Neural progenitor cell (in vitro differentiated cells): ENCODE results near the gene INPP5J. TPM values are rescaled to one million over a fixed set of nuclear protein-coding genes. Genes with fewer than 3 reads are reported as not detected.

Experiments used
- DNase-seq: peaks from one replicate; pipeline ENCODE4 v3.0.0-alpha.2; 2016; ENCODE audit warnings: low spot score
- H2AFZ ChIP-seq: fragments of 200-600 bp; sonication (generic); replicated peaks from 2 replicates; pipeline ENCODE4 v1.6.1; 2016; ENCODE audit warnings: antibody characterized with exemption
- H3F3A ChIP-seq: fragments of 200-600 bp; sonication (generic); 2 replicates; pipeline ENCODE4 v1.6.1; 2016; ENCODE audit warnings: antibody characterized with exemption, low read depth
- H3K27ac ChIP-seq: fragments of 200-600 bp; sonication (generic); 2 replicates; pipeline ENCODE4 v1.5.1; 2016; ENCODE audit warnings: mild to moderate bottlenecking
- H3K27me3 ChIP-seq: fragments of 200-600 bp; sonication (generic); 2 replicates; pipeline ENCODE4 v1.6.1; 2016; ENCODE audit warnings: mild to moderate bottlenecking, moderate library complexity
- H3K36me3 ChIP-seq: fragments of 200-600 bp; sonication (generic); 2 replicates; pipeline ENCODE4 v1.5.1; 2016
- H3K4me1 ChIP-seq: fragments of 200-600 bp; sonication (generic); 2 replicates; pipeline ENCODE4 v1.6.1; 2016; ENCODE audit warnings: mixed run types
- H3K4me2 ChIP-seq: fragments of 200-600 bp; sonication (generic); 2 replicates; pipeline ENCODE4 v1.6.1; 2016
- H3K4me3 ChIP-seq: fragments of 200-600 bp; sonication (generic); 2 replicates; pipeline ENCODE4 v1.5.1; 2016
- H3K79me2 ChIP-seq: fragments of 200-600 bp; sonication (generic); 2 replicates; pipeline ENCODE4 v1.6.1; 2016; ENCODE audit warnings: low read depth
- H3K9ac ChIP-seq: fragments of 200-600 bp; sonication (generic); 2 replicates; pipeline ENCODE4 v1.6.1; 2016
- H3K9me3 ChIP-seq: fragments of 200-600 bp; sonication (generic); 2 replicates; pipeline ENCODE4 v1.5.1; 2016; ENCODE audit warnings: low read depth
- H4K20me1 ChIP-seq: fragments of 200-600 bp; sonication (generic); 2 replicates; pipeline ENCODE4 v1.6.1; 2016; ENCODE audit warnings: low read depth
- H3K27ac Mint-ChIP-seq: 3 replicates; pipeline ENCODE4 v1.8.0; 2021; ENCODE audit warnings: mixed read lengths
- H3K27me3 Mint-ChIP-seq: 2 replicates; pipeline ENCODE4 v1.8.0; 2022; ENCODE audit warnings: low read depth, mild to moderate bottlenecking, inconsistent platforms, moderate library complexity, mixed read lengths; ENCODE audit not compliant: insufficient read depth
- H3K36me3 Mint-ChIP-seq: 3 replicates; pipeline ENCODE4 v1.8.0; 2021; ENCODE audit warnings: mixed read lengths
- H3K4me1 Mint-ChIP-seq: 3 replicates; pipeline ENCODE4 v1.8.0; 2021; ENCODE audit warnings: mixed read lengths
- H3K4me3 Mint-ChIP-seq: 3 replicates; pipeline ENCODE4 v1.8.0; 2021; ENCODE audit warnings: mild to moderate bottlenecking, moderate library complexity, mixed read lengths
- H3K9me3 Mint-ChIP-seq: 3 replicates; pipeline ENCODE4 v1.8.0; 2020; ENCODE audit warnings: mixed read lengths
- CTCF ChIP-seq: fragments of 200-600 bp; sonication (generic); IDR thresholded peaks from 2 replicates; pipeline ENCODE4 v1.5.1; 2017; ENCODE audit warnings: antibody characterized with exemption, mild to moderate bottlenecking
- EZH2 ChIP-seq: fragments of 200-600 bp; sonication (generic); IDR thresholded peaks from 2 replicates; pipeline ENCODE4 v1.6.1; 2017; ENCODE audit warnings: antibody characterized with exemption, mild to moderate bottlenecking, moderate library complexity
- EZH2phosphoT487 ChIP-seq: fragments of 200-600 bp; sonication (generic); IDR thresholded peaks from 2 replicates; pipeline ENCODE4 v1.6.1; 2017; ENCODE audit warnings: antibody characterized with exemption
- total RNA-seq: library from RNA; depleted of rRNA; stranded (reverse); fragments of >200 nt; gene quantifications from 2 replicates; pipeline ENCODE4 v1.2.3, GENCODE V29; 2015; ENCODE audit warnings: low replicate concordance

The INPP5J gene
- total RNA-seq, 1 donor from 2014 or later: 1.5 TPM

DNA sequence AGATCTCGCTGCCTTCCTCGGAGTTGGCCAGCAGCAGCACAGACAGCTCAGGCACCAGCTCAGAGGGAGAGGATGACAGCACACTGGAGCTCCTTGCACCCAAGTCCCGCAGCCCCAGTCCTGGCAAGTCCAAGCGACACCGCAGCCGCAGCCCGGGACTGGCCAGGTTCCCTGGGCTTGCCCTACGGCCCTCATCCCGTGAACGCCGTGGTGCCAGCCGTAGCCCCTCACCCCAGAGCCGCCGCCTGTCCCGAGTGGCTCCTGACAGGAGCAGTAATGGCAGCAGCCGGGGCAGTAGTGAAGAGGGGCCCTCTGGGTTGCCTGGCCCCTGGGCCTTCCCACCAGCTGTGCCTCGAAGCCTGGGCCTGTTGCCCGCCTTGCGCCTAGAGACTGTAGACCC lies 11.1 kb downstream of the INPP5J start:
- no peak overlapping the region for H3K27ac Mint-ChIP-seq
- no peaks in the 10 kb centered on the region for H3K9me3 ChIP-seq

GRCh38 chr22:31134688-31135087 lies 11.9 kb downstream of the INPP5J start:
- Mint-ChIP-seq H3K9me3 (no peaks in the 10 kb centered on the region), H3K36me3 (peaks cover 7% of the 10 kb centered on the region), H3K4me3 (no peak overlapping the region), H3K4me1 (peaks cover 19% of the 10 kb centered on the region), H3K27me3 (peaks cover 8% of the 10 kb centered on the region), H3K27ac (no peak overlapping the region)
- no peak overlapping the region for H2AFZ ChIP-seq
- H3K9me3 ChIP-seq: no peaks in the 10 kb centered on the region
- H3K27me3 ChIP-seq: peaks cover 5% of the 10 kb centered on the region
- H3K4me1 ChIP-seq: peaks cover 4% of the 10 kb centered on the region
- H3F3A ChIP-seq: no peaks in the 10 kb centered on the region
- H3K79me2 ChIP-seq: no peaks in the 10 kb centered on the region
- TF ChIP-seq EZH2: no peak
- no peak for TF ChIP-seq EZH2phosphoT487
- no peak for TF ChIP-seq CTCF
- no peaks in the 10 kb centered on the region for H3K36me3 ChIP-seq
- H3K27ac ChIP-seq: no peak overlapping the region
- no peak for DNase-seq
- H3K4me3 ChIP-seq: no peak overlapping the region
- H3K9ac ChIP-seq: no peak overlapping the region
- no peaks in the 10 kb centered on the region for H4K20me1 ChIP-seq
- H3K4me2 ChIP-seq: no peak overlapping the region

More for the DNA sequence above, 11.1 kb downstream of the INPP5J start:
- H3K27me3 Mint-ChIP-seq: peaks cover 6% of the 10 kb centered on the region
- Histone ChIP-seq H3F3A (no peaks in the 10 kb centered on the region), H3K79me2 (no peaks in the 10 kb centered on the region), H3K9ac (no peak overlapping the region), H3K36me3 (no peaks in the 10 kb centered on the region), H4K20me1 (no peaks in the 10 kb centered on the region), H3K27me3 (no peaks in the 10 kb centered on the region), H3K4me1 (no peaks in the 10 kb centered on the region), H3K27ac (no peak overlapping the region), H3K4me2 (no peak overlapping the region), H3K4me3 (no peak overlapping the region), H2AFZ (no peak overlapping the region)
- H3K4me1 Mint-ChIP-seq: peaks cover 12% of the 10 kb centered on the region
- H3K4me3 Mint-ChIP-seq: no peak overlapping the region
- DNase-seq: no peak
- no peaks in the 10 kb centered on the region for H3K9me3 Mint-ChIP-seq
- peaks cover 7% of the 10 kb centered on the region for H3K36me3 Mint-ChIP-seq
- no peak for TF ChIP-seq EZH2phosphoT487
- no peak for TF ChIP-seq CTCF
- TF ChIP-seq EZH2: no peak

DNA sequence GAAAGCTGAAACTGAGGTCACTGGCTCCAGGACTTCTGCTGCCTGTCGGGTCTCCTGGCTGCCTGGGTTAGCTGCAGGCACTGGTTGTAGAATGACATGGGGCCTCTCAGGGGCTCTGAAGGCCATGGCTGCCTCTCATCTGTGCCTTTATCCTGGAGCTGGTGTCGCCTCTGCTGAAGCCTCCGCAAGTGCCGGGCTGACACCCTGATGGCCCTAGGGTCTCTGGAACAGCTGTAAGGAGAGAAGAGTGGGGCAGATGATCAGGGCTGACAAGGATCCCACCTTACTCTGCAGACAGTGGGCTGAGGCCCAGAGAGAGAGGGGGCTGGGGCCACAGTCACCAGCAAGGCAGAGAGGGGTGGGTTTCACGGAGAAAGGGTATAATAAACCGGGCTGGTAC lies 12.9 kb downstream of the INPP5J start:
- no peak for DNase-seq
- peaks cover 21% of the 10 kb centered on the region for H3K4me1 Mint-ChIP-seq
- no peaks in the 10 kb centered on the region for H3K36me3 ChIP-seq
- TF ChIP-seq CTCF (no peak), EZH2phosphoT487 (no peak), EZH2 (no peak)
- H3K27ac Mint-ChIP-seq: no peak overlapping the region
- no peak overlapping the region for H3K4me3 ChIP-seq
- H3K27me3 ChIP-seq: peaks cover 8% of the 10 kb centered on the region
- H3K79me2 ChIP-seq: no peaks in the 10 kb centered on the region
- no peak overlapping the region for H3K4me2 ChIP-seq
- no peaks in the 10 kb centered on the region for H4K20me1 ChIP-seq
- H3K9me3 Mint-ChIP-seq: no peaks in the 10 kb centered on the region
- peaks cover 4% of the 10 kb centered on the region for H3F3A ChIP-seq
- peaks cover 7% of the 10 kb centered on the region for H3K36me3 Mint-ChIP-seq
- no peak overlapping the region for H3K9ac ChIP-seq
- H3K9me3 ChIP-seq: no peaks in the 10 kb centered on the region
- H2AFZ ChIP-seq: no peak overlapping the region
- H3K4me3 Mint-ChIP-seq: no peak overlapping the region
- peaks cover 12% of the 10 kb centered on the region for H3K4me1 ChIP-seq
- no peak overlapping the region for H3K27ac ChIP-seq
- H3K27me3 Mint-ChIP-seq: peaks cover 8% of the 10 kb centered on the region
